Measurements from ENCODE around the gene C16orf90.
"Not testable (repeated sequence)": the region's sequence is repeated elsewhere in the genome, so short reads cannot be mapped to it uniquely, and the experiment has no call there.

- not testable (repeated sequence) for TF ChIP-seq CTCF (IDR thresholded peaks at IDR 0.05; ENCODE audit: insufficient read depth, low read length, poor library complexity, severe bottlenecking); EZH2phosphoT487 (conservative IDR thresholded peaks at IDR 0.05; ENCODE audit: low read length)
Measured at GRCh38 chr16:3474870-3475269, 20.4 kb downstream of the C16orf90 start.
